Measurements from ENCODE around the gene HGFAC. TPM values are rescaled to one million over a fixed set of nuclear protein-coding genes. Genes with fewer than 3 reads are reported as not detected.

Gene HGFAC
- total and polyA plus RNA-seq, 7 donors = 0.22 to 0.55 (median 0.36) TPM; not detected in 2

DNA sequence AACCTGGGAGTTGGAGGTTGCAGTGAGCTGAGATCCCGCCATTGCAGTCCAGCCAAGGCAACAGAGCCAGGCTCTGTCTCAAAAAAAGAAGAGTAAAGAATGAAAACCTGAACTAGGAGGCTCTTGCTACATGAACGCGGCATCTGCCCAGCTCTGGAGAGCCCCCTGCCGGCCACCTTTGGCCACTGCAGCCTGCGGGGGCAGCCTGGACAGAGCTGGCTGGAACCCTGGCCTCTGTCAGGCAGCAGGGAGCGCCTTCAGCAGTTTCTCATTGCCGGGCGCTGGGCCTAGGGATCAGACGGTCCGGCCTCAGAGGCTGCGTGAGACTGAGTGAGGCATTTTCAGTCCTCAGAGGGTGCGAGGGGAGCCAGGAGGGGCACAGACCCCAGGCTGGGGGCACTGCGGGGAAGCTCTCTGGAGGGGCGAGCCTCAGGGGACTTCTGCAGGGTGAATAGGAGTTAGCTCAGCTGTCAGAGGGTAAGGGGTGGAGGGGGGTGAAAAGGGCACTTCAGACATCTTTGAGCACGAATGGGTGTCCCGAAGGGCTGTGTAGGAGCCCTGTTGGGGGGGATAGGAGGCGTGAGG is 38.9 kb downstream of the HGFAC start:
- Histone ChIP-seq H3K27me3 (peaks cover 0 to 44% (median 6%) of the 10 kb centered on the region in 3 donors), H3K4me3 (no peak overlapping the region), H3K27ac (no peak overlapping the region), H3K9me3 (no peaks in the 10 kb centered on the region), H3K4me1 (peaks cover 0 to 10% (median 7%) of the 10 kb centered on the region in 4 donors), H3K36me3 (no peaks in the 10 kb centered on the region)
- no peak for DNase-seq
- TF ChIP-seq, protein P1, sequence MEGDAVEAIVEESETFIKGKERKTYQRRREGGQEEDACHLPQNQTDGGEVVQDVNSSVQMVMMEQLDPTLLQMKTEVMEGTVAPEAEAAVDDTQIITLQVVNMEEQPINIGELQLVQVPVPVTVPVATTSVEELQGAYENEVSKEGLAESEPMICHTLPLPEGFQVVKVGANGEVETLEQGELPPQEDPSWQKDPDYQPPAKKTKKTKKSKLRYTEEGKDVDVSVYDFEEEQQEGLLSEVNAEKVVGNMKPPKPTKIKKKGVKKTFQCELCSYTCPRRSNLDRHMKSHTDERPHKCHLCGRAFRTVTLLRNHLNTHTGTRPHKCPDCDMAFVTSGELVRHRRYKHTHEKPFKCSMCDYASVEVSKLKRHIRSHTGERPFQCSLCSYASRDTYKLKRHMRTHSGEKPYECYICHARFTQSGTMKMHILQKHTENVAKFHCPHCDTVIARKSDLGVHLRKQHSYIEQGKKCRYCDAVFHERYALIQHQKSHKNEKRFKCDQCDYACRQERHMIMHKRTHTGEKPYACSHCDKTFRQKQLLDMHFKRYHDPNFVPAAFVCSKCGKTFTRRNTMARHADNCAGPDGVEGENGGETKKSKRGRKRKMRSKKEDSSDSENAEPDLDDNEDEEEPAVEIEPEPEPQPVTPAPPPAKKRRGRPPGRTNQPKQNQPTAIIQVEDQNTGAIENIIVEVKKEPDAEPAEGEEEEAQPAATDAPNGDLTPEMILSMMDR (IDR thresholded peaks at IDR 0.05) = peak; percentile 65 to 99 (median 92)
- TF ChIP-seq POLR2A (IDR thresholded peaks at IDR 0.05) = no peak
- intact Hi-C loops (cut with DNase I) = loop anchor here (5.0 kb wide), 1 partner anchor 133 kb away; no protein-coding TSS in a partner anchor
- 11 to 20% methylated on average over 17 of the region's 17 CpGs for WGBS, 2 donors

DNA sequence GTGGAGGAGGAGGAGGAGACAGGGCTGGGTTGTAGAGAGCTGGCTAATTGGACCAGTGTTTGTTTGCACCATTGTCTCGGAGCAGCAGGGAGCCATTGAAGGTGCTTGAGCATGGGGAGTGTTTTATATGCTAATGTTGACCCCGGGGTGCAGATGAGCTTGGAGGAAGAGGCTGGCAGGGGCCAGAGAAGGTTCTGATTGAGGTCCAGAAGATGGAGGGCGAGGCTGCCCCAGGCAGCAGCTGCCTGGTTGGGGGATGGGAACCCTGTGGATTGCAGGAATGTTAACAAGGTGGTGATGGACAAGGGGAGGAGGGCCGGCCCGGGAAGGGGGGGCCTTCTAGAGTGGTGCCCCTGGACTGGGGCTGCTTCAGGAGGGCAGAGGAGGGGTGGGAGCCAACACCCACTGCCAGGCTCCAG is 39.4 kb downstream of the HGFAC start:
- TF ChIP-seq POLR2A (IDR thresholded peaks at IDR 0.05) (no peak), POLR2AphosphoS5 (IDR thresholded peaks at IDR 0.05) (no peak), EP300 (IDR thresholded peaks at IDR 0.05) (no peak)
- TF ChIP-seq, protein P1 (IDR thresholded peaks at IDR 0.05) = no peak
- no peak for DNase-seq
- peaks cover 0 to 46% (median 7%) of the 10 kb centered on the region in 3 donors for H3K27me3 ChIP-seq
- no peak overlapping the region for H3K27ac ChIP-seq
- 12 to 45% methylated on average over 5 of the region's 5 CpGs for WGBS, 2 donors
- no peak overlapping the region for H3K4me3 ChIP-seq
- peaks cover 0 to 10% (median 7%) of the 10 kb centered on the region in 4 donors for H3K4me1 ChIP-seq
- H3K36me3 ChIP-seq = no peaks in the 10 kb centered on the region
- no peaks in the 10 kb centered on the region for H3K9me3 ChIP-seq
- intact Hi-C loops (cut with DNase I) = loop anchor here (5.0 kb wide), 1 partner anchor 134 kb away; no protein-coding TSS in a partner anchor

DNA sequence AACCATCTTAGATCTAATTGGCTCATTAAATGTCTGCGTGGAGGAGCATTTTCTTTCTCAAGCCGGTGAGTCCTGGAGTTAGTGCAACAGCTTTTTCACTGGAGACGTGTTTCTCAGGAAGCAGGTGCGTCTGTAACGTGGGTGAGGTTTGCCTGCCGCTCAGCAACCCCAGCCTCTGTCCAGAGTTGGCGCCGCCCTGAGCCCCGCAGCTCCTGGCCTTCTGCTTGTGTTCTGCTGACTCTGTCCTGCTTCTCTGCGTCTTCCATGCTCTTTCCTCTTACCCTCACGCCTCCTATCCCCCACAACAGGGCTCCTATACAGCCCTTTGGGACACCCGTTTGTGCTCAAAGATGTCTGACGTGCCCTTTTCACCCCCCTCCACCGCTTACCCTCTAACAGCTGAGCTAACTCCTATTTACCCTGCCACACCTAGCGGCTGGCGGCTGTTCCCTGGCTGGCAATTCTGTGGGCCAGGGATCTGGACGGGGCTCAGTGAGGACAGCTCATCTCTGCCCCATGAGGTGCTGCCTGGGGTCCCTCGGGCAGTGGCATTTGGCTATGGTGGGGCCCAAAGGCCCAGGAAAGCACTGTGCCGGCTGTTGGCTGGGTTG is 40.1 kb downstream of the HGFAC start:
- Histone ChIP-seq H3K9me3 (no peaks in the 10 kb centered on the region), H3K27ac (no peak overlapping the region), H3K4me1 (peaks cover 0 to 10% (median 7%) of the 10 kb centered on the region in 4 donors), H3K36me3 (no peaks in the 10 kb centered on the region), H3K4me3 (no peak overlapping the region), H3K27me3 (peaks cover 0 to 54% (median 13%) of the 10 kb centered on the region in 3 donors)
- WGBS, 2 donors = 17 to 59% methylated on average over 19 of the region's 19 CpGs
- intact Hi-C loops (cut with DNase I) = loop anchor here (5.0 kb wide), 1 partner anchor 135 kb away; no protein-coding TSS in a partner anchor
- DNase-seq = no peak
- TF ChIP-seq EP300 (IDR thresholded peaks at IDR 0.05) (no peak), POLR2A (IDR thresholded peaks at IDR 0.05) (no peak), POLR2AphosphoS5 (IDR thresholded peaks at IDR 0.05) (no peak)
- TF ChIP-seq, protein P1 (IDR thresholded peaks at IDR 0.05) = no peak

DNA sequence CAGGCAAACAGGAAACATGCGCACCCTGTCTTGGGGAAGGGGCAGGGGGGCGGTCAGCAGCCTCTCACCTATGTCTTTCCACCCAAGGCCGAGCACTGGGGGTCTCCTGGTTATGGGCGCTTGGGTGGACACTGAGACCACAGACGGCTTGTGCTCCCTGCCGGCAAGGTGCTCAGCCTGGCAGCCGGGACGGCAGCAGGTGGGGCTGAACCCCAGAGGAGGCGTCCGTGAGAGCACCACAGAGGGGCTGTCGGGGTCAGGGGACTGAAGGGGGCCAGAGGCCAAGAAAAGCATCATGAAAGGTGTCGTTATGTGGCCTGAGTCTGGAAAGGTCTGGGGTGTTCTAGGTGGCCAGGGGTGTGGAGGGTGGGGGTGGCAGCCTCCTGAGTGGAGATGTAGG is 40.9 kb downstream of the HGFAC start:
- TF ChIP-seq, protein P1 (IDR thresholded peaks at IDR 0.05) = no peak
- no peak for TF ChIP-seq POLR2AphosphoS5 (IDR thresholded peaks at IDR 0.05)
- TF ChIP-seq EP300 (IDR thresholded peaks at IDR 0.05) = no peak
- TF ChIP-seq POLR2A (IDR thresholded peaks at IDR 0.05) = no peak
- 59 to 90% methylated on average over 12 of the region's 12 CpGs for WGBS, 2 donors
- H3K36me3 ChIP-seq = no peaks in the 10 kb centered on the region
- DNase-seq = no peak
- H3K27ac ChIP-seq = no peak overlapping the region
- peaks cover 0 to 10% (median 7%) of the 10 kb centered on the region in 4 donors for H3K4me1 ChIP-seq
- no peaks in the 10 kb centered on the region for H3K9me3 ChIP-seq
- H3K4me3 ChIP-seq = no peak overlapping the region
- intact Hi-C loops (cut with DNase I) = loop anchor here (5.0 kb wide), 1 partner anchor 135 kb away; no protein-coding TSS in a partner anchor
- H3K27me3 ChIP-seq = peaks cover 0 to 61% (median 13%) of the 10 kb centered on the region in 3 donors

All from sigmoid colon (tissue), 7 donors.